H9 (cell line): Measurements from ENCODE around the gene FBXL19. TPM values are rescaled to one million over a fixed set of nuclear protein-coding genes. Genes with fewer than 3 reads are reported as not detected.

Experiments used
- DNase-seq: peaks from one replicate; pipeline ENCODE4 v3.0.0-alpha.2; 2017
- H2AFZ ChIP-seq: one replicate; pipeline ENCODE4 v1.6.1; 2013; ENCODE audit warnings: mild to moderate bottlenecking, low read length, control low read depth, moderate library complexity
- H2AK5ac ChIP-seq: 2 replicates; pipeline ENCODE4 v1.6.1; 2013; ENCODE audit warnings: low read length, control low read depth, mixed read lengths; ENCODE audit not compliant: insufficient read length
- H2BK120ac ChIP-seq: one replicate; pipeline ENCODE4 v1.6.1; 2013; ENCODE audit warnings: low read depth, mild to moderate bottlenecking, low read length, control low read depth, inconsistent platforms; ENCODE audit not compliant: poor library complexity, severe bottlenecking
- H2BK12ac ChIP-seq: 2 replicates; pipeline ENCODE4 v1.6.1; 2013; ENCODE audit warnings: low read length, control low read depth, mixed read lengths, low read depth; ENCODE audit not compliant: insufficient read length
- H2BK15ac ChIP-seq: 2 replicates; pipeline ENCODE4 v1.6.1; 2013; ENCODE audit warnings: low read depth, low read length, control low read depth
- H2BK20ac ChIP-seq: one replicate; pipeline ENCODE4 v1.6.1; 2013; ENCODE audit warnings: low read depth, mild to moderate bottlenecking, low read length, control low read depth, inconsistent platforms; ENCODE audit not compliant: poor library complexity, severe bottlenecking
- H2BK5ac ChIP-seq: 2 replicates; pipeline ENCODE4 v1.6.1; 2013; ENCODE audit warnings: low read length, control low read depth, mixed read lengths; ENCODE audit not compliant: insufficient read length
- H3K14ac ChIP-seq: 2 replicates; pipeline ENCODE4 v1.6.1; 2013; ENCODE audit warnings: low read length, control low read depth; ENCODE audit not compliant: insufficient read depth
- H3K18ac ChIP-seq: 2 replicates; pipeline ENCODE4 v1.6.1; 2013; ENCODE audit warnings: low read depth, mild to moderate bottlenecking, mixed read lengths, low read length, control low read depth; ENCODE audit not compliant: insufficient read length
- H3K23ac ChIP-seq: 2 replicates; pipeline ENCODE4 v1.6.1; 2013; ENCODE audit warnings: low read length, control low read depth, mixed read lengths, low read depth; ENCODE audit not compliant: insufficient read length
- H3K23me2 ChIP-seq: 2 replicates; pipeline ENCODE4 v1.6.1; 2013; ENCODE audit warnings: low read depth, mild to moderate bottlenecking, mixed read lengths, low read length, control low read depth; ENCODE audit not compliant: insufficient read length, poor library complexity, severe bottlenecking
- H3K27ac ChIP-seq: 2 replicates; pipeline ENCODE4 v1.5.1; 2013; ENCODE audit warnings: low read length, control low read depth, mixed read lengths, low read depth; ENCODE audit not compliant: insufficient read length
- H3K27me3 ChIP-seq: 2 replicates; pipeline ENCODE4 v1.6.1; 2013; ENCODE audit warnings: low read length, control low read depth, inconsistent platforms; ENCODE audit not compliant: insufficient read depth
- H3K4ac ChIP-seq: 2 replicates; pipeline ENCODE4 v1.6.1; 2013; ENCODE audit warnings: low read depth, mild to moderate bottlenecking, control low read depth, inconsistent platforms, low read length, moderate library complexity
- H3K4me1 ChIP-seq: 2 replicates; pipeline ENCODE4 v1.6.1; 2013; ENCODE audit warnings: low read length, control low read depth, inconsistent platforms; ENCODE audit not compliant: insufficient read depth
- H3K4me2 ChIP-seq: 2 replicates; pipeline ENCODE4 v1.6.1; 2013; ENCODE audit warnings: low read length, control low read depth, mixed read lengths; ENCODE audit not compliant: insufficient read length, insufficient read depth
- H3K56ac ChIP-seq: 2 replicates; pipeline ENCODE4 v1.6.1; 2013; ENCODE audit warnings: low read depth, mild to moderate bottlenecking, mixed read lengths, low read length, control low read depth; ENCODE audit not compliant: insufficient read length
- H3K79me1 ChIP-seq: 2 replicates; pipeline ENCODE4 v1.6.1; 2013; ENCODE audit warnings: low read depth, mild to moderate bottlenecking, moderate library complexity, low read length, control low read depth, inconsistent platforms; ENCODE audit not compliant: insufficient read depth, poor library complexity, severe bottlenecking
- H3K79me2 ChIP-seq: 2 replicates; pipeline ENCODE4 v1.6.1; 2013; ENCODE audit warnings: low read length, control low read depth, inconsistent platforms; ENCODE audit not compliant: insufficient read depth
- H3K9ac ChIP-seq: 2 replicates; pipeline ENCODE4 v1.6.1; 2013; ENCODE audit warnings: low read length, control low read depth, mixed read lengths; ENCODE audit not compliant: insufficient read length; ENCODE audit errors: extremely low read depth
- H3K9me3 ChIP-seq: one replicate; pipeline ENCODE4 v1.6.1; 2013; ENCODE audit warnings: low read depth, low read length, inconsistent platforms; ENCODE audit not compliant: control insufficient read depth
- H3T11ph ChIP-seq: one replicate; pipeline ENCODE4 v1.6.1; 2013; ENCODE audit warnings: mild to moderate bottlenecking, low read length, control low read depth, inconsistent platforms
- H4K20me1 ChIP-seq: one replicate; pipeline ENCODE4 v1.6.1; 2013; ENCODE audit not compliant: control insufficient read depth, insufficient read length, insufficient read depth
- H4K5ac ChIP-seq: 2 replicates; pipeline ENCODE4 v1.6.1; 2013; ENCODE audit warnings: low read depth, mild to moderate bottlenecking, mixed read lengths, low read length, control low read depth; ENCODE audit not compliant: insufficient read length
- H4K8ac ChIP-seq: replicated peaks from 2 replicates; pipeline ENCODE4 v1.6.1; 2013; ENCODE audit warnings: low read length, control low read depth, mixed read lengths, low read depth; ENCODE audit not compliant: insufficient read length
- H4K91ac ChIP-seq: 2 replicates; pipeline ENCODE4 v1.6.1; 2013; ENCODE audit warnings: low read depth, mild to moderate bottlenecking, moderate library complexity, mixed read lengths, low read length, control low read depth; ENCODE audit not compliant: insufficient read length
- H3K27ac Mint-ChIP-seq, 3 experiments: 2 replicates in 2 of 3; 3 replicates in 1 of 3; pipeline ENCODE4 v1.8.0; 2020 to 2021; ENCODE audit warnings: mixed read lengths in 3 of 3, mild to moderate bottlenecking in 1 of 3, moderate library complexity in 1 of 3
- H3K27me3 Mint-ChIP-seq: 2 replicates; pipeline ENCODE4 v1.8.0; 2021; ENCODE audit warnings: low read depth, mild to moderate bottlenecking, moderate library complexity, mixed read lengths
- H3K36me3 Mint-ChIP-seq, 3 experiments: 2 replicates in 2 of 3; 3 replicates in 1 of 3; pipeline ENCODE4 v1.8.0; 2020 to 2021; ENCODE audit warnings: low read depth in 3 of 3, mixed read lengths in 3 of 3; ENCODE audit not compliant: insufficient read depth in 1 of 3
- H3K4me1 Mint-ChIP-seq, 2 experiments: 2 replicates each; pipeline ENCODE4 v1.8.0; 2020; ENCODE audit warnings: mixed read lengths in 2 of 2
- H3K4me3 Mint-ChIP-seq, 2 experiments: 2 replicates in 1 of 2; 3 replicates in 1 of 2; pipeline ENCODE4 v1.8.0; 2020 to 2021; ENCODE audit warnings: mild to moderate bottlenecking in 2 of 2, mixed read lengths in 2 of 2, moderate library complexity in 1 of 2
- H3K9me3 Mint-ChIP-seq, 2 experiments: 2 replicates in 1 of 2; 3 replicates in 1 of 2; pipeline ENCODE4 v1.8.0; 2020; ENCODE audit warnings: mild to moderate bottlenecking in 2 of 2, mixed read lengths in 2 of 2, moderate library complexity in 1 of 2
- CTCF ChIP-seq: fragments of 200-600 bp; sonication (generic); conservative IDR thresholded peaks from 3 replicates; pipeline ENCODE4 v1.8.0; 2021; ENCODE audit warnings: antibody characterized with exemption, mild to moderate bottlenecking
- WGBS: extraction: QIAGEN DNeasy Blood & Tissue Kit; methylation state at CpG from one replicate; pipeline ENCODE4 v1.1.7; 2013; ENCODE audit warnings: missing lambda C conversion rate, low lambda C conversion rate, mixed read lengths; ENCODE audit not compliant: insufficient read length; ENCODE audit errors: extremely low coverage; 5-methylcytosine and 5-hydroxymethylcytosine counted together
- total RNA-seq: library from RNA; stranded (reverse); gene quantifications from 2 replicates; pipeline ENCODE4 v1.2.1, GENCODE V29; 2021

The FBXL19 gene
- total RNA-seq, 1 experiment from 2014 or later = 66.8 TPM

GRCh38 chr16:30949650-30950515 lies 26.5 kb downstream of the FBXL19 start:
- Histone ChIP-seq H2AFZ (no peak overlapping the region), H2BK15ac (no peak overlapping the region), H3K79me1 (no peaks in the 10 kb centered on the region), H3K23me2 (peaks cover 11% of the 10 kb centered on the region), H4K20me1 (no peaks in the 10 kb centered on the region), H3K18ac (no peak overlapping the region), H2BK5ac (no peak overlapping the region), H3K79me2 (no peaks in the 10 kb centered on the region), H3T11ph (no peak overlapping the region), H3K27ac (no peak overlapping the region), H3K4me2 (peak overlapping the region; percentile 71), H4K5ac (no peak overlapping the region), H2AK5ac (no peak overlapping the region), H2BK120ac (no peak overlapping the region), H2BK20ac (no peak overlapping the region), H3K14ac (no peak overlapping the region), H3K4me1 (no peaks in the 10 kb centered on the region), H2BK12ac (no peak overlapping the region), H4K91ac (no peak overlapping the region), H3K9ac (peak overlapping the region; percentile 8), H3K4ac (no peak overlapping the region), H3K23ac (no peak overlapping the region), H3K9me3 (no peaks in the 10 kb centered on the region), H3K27me3 (no peaks in the 10 kb centered on the region), H3K56ac (no peak overlapping the region), H4K8ac (no peak overlapping the region)
- WGBS = no CpG with 5 or more reads among the region's 21 CpGs
- H3K9me3 Mint-ChIP-seq = no peaks in the 10 kb centered on the region
- peaks cover 3% of the 10 kb centered on the region; the same call in 1 of the 2 replicates for H3K27me3 Mint-ChIP-seq
- peak overlapping the region; percentile 48 to 98 (median 85); a peak in 5 of 7 replicates for H3K27ac Mint-ChIP-seq
- H3K36me3 Mint-ChIP-seq = peaks cover 6 to 19% (median 9%) of the 10 kb centered on the region in 3 experiments; a peak in 6 of 7 replicates
- peak; percentile 87 for DNase-seq
- H3K4me1 Mint-ChIP-seq = peaks cover 26 to 28% of the 10 kb centered on the region in 2 experiments
- peak overlapping the region; percentile 79 to 91 for H3K4me3 Mint-ChIP-seq
- TF ChIP-seq CTCF = peak; percentile 19; the same call in 2 of the 3 replicates
